ENCODE data around the gene ALPP. TPM values are rescaled to one million over a fixed set of nuclear protein-coding genes. Genes with fewer than 3 reads are reported as not detected.

ALPP gene
- total and polyA plus RNA-seq, 2 donors: 0.09 to 0.32 TPM

GRCh38 chr2:232339121-232340081 lies 39.1 kb upstream of the ALPP start:
- Histone ChIP-seq H3K4me1 (ENCODE audit: control insufficient read depth in 2 of 2, insufficient read depth in 2 of 2, low read length in 2 of 2) (peaks cover 0 to 8% of the 10 kb centered on the region in 2 donors), H3K9me3 (ENCODE audit: control insufficient read depth in 2 of 2, insufficient read depth in 1 of 2, low read length in 1 of 2) (no peaks in the 10 kb centered on the region), H3K27me3 (ENCODE audit: control insufficient read depth in 2 of 2, insufficient read depth in 1 of 2, low read length in 1 of 2) (peaks cover 0 to 4% of the 10 kb centered on the region in 2 donors), H3K4me3 (ENCODE audit: low read length in 2 of 2) (no peak overlapping the region), H3K27ac (ENCODE audit: low read depth in 1 of 2, low read length in 1 of 2) (no peak overlapping the region), H3K36me3 (ENCODE audit: control insufficient read depth in 2 of 2, insufficient read depth in 2 of 2, low read length in 1 of 2) (peaks cover 6 to 24% of the 10 kb centered on the region in 2 donors)
- 93% methylated on average over 23 of the region's 23 CpGs for WGBS
- DNase-seq (ENCODE audit: low read depth in 6 of 9, low spot score in 9 of 9): no peak

DNA sequence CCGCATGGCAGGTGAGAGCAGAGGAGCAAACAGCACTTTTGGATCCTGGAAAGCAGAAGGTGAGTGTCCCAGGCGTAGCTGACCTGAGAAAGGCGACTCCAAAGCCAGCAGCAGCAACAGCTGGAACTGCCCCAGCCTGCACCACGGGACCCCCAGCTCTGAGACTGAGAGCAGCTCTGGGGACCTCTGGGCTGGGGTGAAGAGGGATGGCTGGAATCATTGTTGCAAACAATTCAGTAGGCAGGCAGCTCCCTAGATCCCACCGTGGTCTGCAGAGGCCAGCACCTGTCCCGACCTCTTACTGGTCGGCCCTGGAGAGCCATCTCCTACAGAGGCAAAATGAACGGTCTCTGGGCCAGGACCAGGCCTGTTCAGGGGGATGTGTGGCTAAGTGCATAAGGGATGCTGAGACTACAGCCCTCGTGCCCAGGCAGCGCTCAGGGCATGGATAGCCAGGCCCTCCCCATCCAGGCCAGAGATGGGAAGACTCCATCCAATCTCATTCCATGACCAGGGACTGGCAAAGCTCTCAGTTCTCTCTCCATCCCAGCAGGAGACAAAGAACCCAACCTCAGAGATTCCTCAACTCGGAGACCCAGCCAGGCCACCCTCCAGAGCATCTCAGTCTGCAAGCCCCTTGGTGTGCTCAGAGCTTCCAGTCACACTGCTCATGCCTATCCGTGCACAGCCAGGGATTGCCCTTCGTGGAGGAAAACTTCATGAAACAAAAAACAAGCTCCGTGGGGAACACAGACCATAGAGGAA lies 38.2 kb upstream of the ALPP start:
- 97% methylated on average over 14 of the region's 14 CpGs for WGBS
- no peak for DNase-seq (ENCODE audit: low read depth in 6 of 9, low spot score in 9 of 9)
- Histone ChIP-seq H3K27ac (ENCODE audit: low read depth in 1 of 2, low read length in 1 of 2) (no peak overlapping the region), H3K36me3 (ENCODE audit: control insufficient read depth in 2 of 2, insufficient read depth in 2 of 2, low read length in 1 of 2) (peaks cover 6 to 24% of the 10 kb centered on the region in 2 donors), H3K4me1 (ENCODE audit: control insufficient read depth in 2 of 2, insufficient read depth in 2 of 2, low read length in 2 of 2) (peaks cover 0 to 8% of the 10 kb centered on the region in 2 donors), H3K27me3 (ENCODE audit: control insufficient read depth in 2 of 2, insufficient read depth in 1 of 2, low read length in 1 of 2) (peaks cover 0 to 8% of the 10 kb centered on the region in 2 donors), H3K9me3 (ENCODE audit: control insufficient read depth in 2 of 2, insufficient read depth in 1 of 2, low read length in 1 of 2) (no peaks in the 10 kb centered on the region), H3K4me3 (ENCODE audit: low read length in 2 of 2) (no peak overlapping the region)

- H3K4me1 ChIP-seq (ENCODE audit: control insufficient read depth in 2 of 2, insufficient read depth in 2 of 2, low read length in 2 of 2): peaks cover 0 to 8% of the 10 kb centered on the region in 2 donors
- no peak overlapping the region for H3K27ac ChIP-seq (ENCODE audit: low read depth in 1 of 2, low read length in 1 of 2)
- DNase-seq (ENCODE audit: low read depth in 6 of 9, low spot score in 9 of 9): no peak
- WGBS: 97% methylated on average over 17 of the region's 17 CpGs
- H3K4me3 ChIP-seq (ENCODE audit: low read length in 2 of 2): no peak overlapping the region
- H3K27me3 ChIP-seq (ENCODE audit: control insufficient read depth in 2 of 2, insufficient read depth in 1 of 2, low read length in 1 of 2): peaks cover 0 to 8% of the 10 kb centered on the region in 2 donors
- H3K9me3 ChIP-seq (ENCODE audit: control insufficient read depth in 2 of 2, insufficient read depth in 1 of 2, low read length in 1 of 2): no peaks in the 10 kb centered on the region
- H3K36me3 ChIP-seq (ENCODE audit: control insufficient read depth in 2 of 2, insufficient read depth in 2 of 2, low read length in 1 of 2): peaks cover 0 to 16% of the 10 kb centered on the region in 2 donors
Observed at GRCh38 chr2:232341061-232341738, 37.4 kb upstream of the ALPP start.

DNA sequence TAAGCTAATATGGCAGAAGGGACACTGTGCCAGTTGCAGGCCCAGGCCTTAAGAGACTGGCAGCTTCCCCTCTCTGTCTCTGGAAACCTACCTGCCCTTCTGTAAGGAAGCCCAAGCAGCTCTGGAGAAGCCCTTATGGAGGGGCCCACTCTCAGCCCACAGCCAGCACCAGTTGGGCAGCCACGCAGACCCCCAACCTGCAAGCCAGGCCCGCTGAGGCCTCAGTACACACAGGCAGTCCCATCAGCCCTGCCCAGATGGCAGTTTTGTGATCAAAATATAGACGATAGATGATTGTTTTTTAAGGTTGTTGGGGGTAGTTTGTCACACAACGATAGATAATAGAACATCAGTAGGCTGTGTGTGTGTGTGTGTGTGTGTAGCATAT lies 36.8 kb upstream of the ALPP start:
- H3K36me3 ChIP-seq (ENCODE audit: control insufficient read depth in 2 of 2, insufficient read depth in 2 of 2, low read length in 1 of 2): peaks cover 0 to 11% of the 10 kb centered on the region in 2 donors
- no peaks in the 10 kb centered on the region for H3K9me3 ChIP-seq (ENCODE audit: control insufficient read depth in 2 of 2, insufficient read depth in 1 of 2, low read length in 1 of 2)
- WGBS: 97% methylated on average over 4 of the region's 4 CpGs
- peaks cover 0 to 11% of the 10 kb centered on the region in 2 donors for H3K27me3 ChIP-seq (ENCODE audit: control insufficient read depth in 2 of 2, insufficient read depth in 1 of 2, low read length in 1 of 2)
- no peak overlapping the region for H3K4me3 ChIP-seq (ENCODE audit: low read length in 2 of 2)
- H3K4me1 ChIP-seq (ENCODE audit: control insufficient read depth in 2 of 2, insufficient read depth in 2 of 2, low read length in 2 of 2): peaks cover 0 to 7% of the 10 kb centered on the region in 2 donors
- H3K27ac ChIP-seq (ENCODE audit: low read depth in 1 of 2, low read length in 1 of 2): no peak overlapping the region
- DNase-seq (ENCODE audit: low read depth in 6 of 9, low spot score in 9 of 9): no peak

GRCh38 chr2:232342635-232343565 lies 35.7 kb upstream of the ALPP start:
- H3K36me3 ChIP-seq (ENCODE audit: control insufficient read depth in 2 of 2, insufficient read depth in 2 of 2, low read length in 1 of 2): peaks cover 0 to 4% of the 10 kb centered on the region in 2 donors
- H3K27ac ChIP-seq (ENCODE audit: low read depth in 1 of 2, low read length in 1 of 2): no peak overlapping the region
- peaks cover 0 to 4% of the 10 kb centered on the region in 2 donors for H3K4me1 ChIP-seq (ENCODE audit: control insufficient read depth in 2 of 2, insufficient read depth in 2 of 2, low read length in 2 of 2)
- no peak overlapping the region for H3K4me3 ChIP-seq (ENCODE audit: low read length in 2 of 2)
- peaks cover 2 to 18% of the 10 kb centered on the region in 2 donors for H3K27me3 ChIP-seq (ENCODE audit: control insufficient read depth in 2 of 2, insufficient read depth in 1 of 2, low read length in 1 of 2)
- H3K9me3 ChIP-seq (ENCODE audit: control insufficient read depth in 2 of 2, insufficient read depth in 1 of 2, low read length in 1 of 2): no peaks in the 10 kb centered on the region
- no peak for DNase-seq (ENCODE audit: low read depth in 6 of 9, low spot score in 9 of 9)
- 87% methylated on average over 19 of the region's 19 CpGs for WGBS

- no peak overlapping the region for H3K27ac ChIP-seq (ENCODE audit: low read depth in 1 of 2, low read length in 1 of 2)
- peaks cover 0 to 4% of the 10 kb centered on the region in 2 donors for H3K36me3 ChIP-seq (ENCODE audit: control insufficient read depth in 2 of 2, insufficient read depth in 2 of 2, low read length in 1 of 2)
- no peak for DNase-seq (ENCODE audit: low read depth in 6 of 9, low spot score in 9 of 9)
- H3K27me3 ChIP-seq (ENCODE audit: control insufficient read depth in 2 of 2, insufficient read depth in 1 of 2, low read length in 1 of 2): peaks cover 2 to 26% of the 10 kb centered on the region in 2 donors
- 19% methylated on average over 6 of the region's 6 CpGs for WGBS
- peaks cover 0 to 4% of the 10 kb centered on the region in 2 donors for H3K4me1 ChIP-seq (ENCODE audit: control insufficient read depth in 2 of 2, insufficient read depth in 2 of 2, low read length in 2 of 2)
- H3K9me3 ChIP-seq (ENCODE audit: control insufficient read depth in 2 of 2, insufficient read depth in 1 of 2, low read length in 1 of 2): no peaks in the 10 kb centered on the region
- no peak overlapping the region for H3K4me3 ChIP-seq (ENCODE audit: low read length in 2 of 2)
Observed at GRCh38 chr2:232343821-232344220, 34.7 kb upstream of the ALPP start.

DNA sequence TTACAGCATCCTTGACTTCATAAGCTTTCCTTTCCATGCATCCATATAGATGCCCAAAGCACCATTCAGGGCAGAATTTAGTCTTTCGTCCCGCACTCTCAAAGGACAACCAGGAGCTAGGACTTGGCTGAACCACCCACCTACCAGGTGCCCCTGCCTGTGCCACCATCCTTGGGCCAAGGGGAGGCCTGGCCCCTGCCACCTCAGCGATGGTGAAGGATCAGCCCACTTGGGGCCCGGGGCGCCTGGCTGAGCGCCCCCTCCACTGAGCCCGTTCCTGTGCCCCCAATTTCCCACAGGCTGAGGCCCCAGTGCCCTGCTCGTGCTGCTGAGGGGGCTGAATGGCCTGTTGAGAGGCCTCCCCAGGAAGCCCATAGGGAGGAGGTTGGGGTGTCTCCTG lies 33.3 kb upstream of the ALPP start:
- peaks cover 0 to 4% of the 10 kb centered on the region in 2 donors for H3K4me1 ChIP-seq (ENCODE audit: control insufficient read depth in 2 of 2, insufficient read depth in 2 of 2, low read length in 2 of 2)
- no peak for DNase-seq (ENCODE audit: low read depth in 6 of 9, low spot score in 9 of 9)
- H3K9me3 ChIP-seq (ENCODE audit: control insufficient read depth in 2 of 2, insufficient read depth in 1 of 2, low read length in 1 of 2): no peaks in the 10 kb centered on the region
- peaks cover 0 to 4% of the 10 kb centered on the region in 2 donors for H3K36me3 ChIP-seq (ENCODE audit: control insufficient read depth in 2 of 2, insufficient read depth in 2 of 2, low read length in 1 of 2)
- H3K4me3 ChIP-seq (ENCODE audit: low read length in 2 of 2): no peak overlapping the region
- H3K27ac ChIP-seq (ENCODE audit: low read depth in 1 of 2, low read length in 1 of 2): no peak overlapping the region
- peaks cover 11 to 40% of the 10 kb centered on the region in 2 donors for H3K27me3 ChIP-seq (ENCODE audit: control insufficient read depth in 2 of 2, insufficient read depth in 1 of 2, low read length in 1 of 2)
- WGBS: 97% methylated on average over 8 of the region's 8 CpGs

DNA sequence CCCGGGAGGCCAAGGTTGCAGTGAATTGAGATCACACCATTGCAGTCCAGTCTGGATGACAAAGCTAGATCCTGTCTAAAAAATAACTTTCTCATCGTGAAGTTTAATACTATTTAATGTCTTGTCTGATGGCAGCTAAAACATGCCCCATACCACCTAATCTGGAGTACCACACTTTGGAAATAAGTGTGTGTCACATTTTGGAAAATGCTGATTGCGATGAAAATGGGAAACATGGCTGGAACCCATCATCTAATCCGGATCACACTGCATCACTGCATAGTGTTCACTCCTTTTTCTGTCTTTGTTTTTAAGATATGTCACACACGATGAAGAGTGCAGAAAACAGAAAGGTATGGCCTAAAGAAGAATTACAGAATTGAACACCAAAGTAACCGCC lies 31.2 kb upstream of the ALPP start:
- DNase-seq (ENCODE audit: low read depth in 6 of 9, low spot score in 9 of 9): no peak
- peaks cover 0 to 4% of the 10 kb centered on the region in 2 donors for H3K9me3 ChIP-seq (ENCODE audit: control insufficient read depth in 2 of 2, insufficient read depth in 1 of 2, low read length in 1 of 2)
- no peak overlapping the region for H3K27ac ChIP-seq (ENCODE audit: low read depth in 1 of 2, low read length in 1 of 2)
- H3K4me3 ChIP-seq (ENCODE audit: low read length in 2 of 2): no peak overlapping the region
- peaks cover 32 to 61% of the 10 kb centered on the region in 2 donors for H3K27me3 ChIP-seq (ENCODE audit: control insufficient read depth in 2 of 2, insufficient read depth in 1 of 2, low read length in 1 of 2)
- peaks cover 0 to 7% of the 10 kb centered on the region in 2 donors for H3K4me1 ChIP-seq (ENCODE audit: control insufficient read depth in 2 of 2, insufficient read depth in 2 of 2, low read length in 2 of 2)
- 92% methylated on average over 6 of the region's 6 CpGs for WGBS
- no peaks in the 10 kb centered on the region for H3K36me3 ChIP-seq (ENCODE audit: control insufficient read depth in 2 of 2, insufficient read depth in 2 of 2, low read length in 1 of 2)
